ENCODE results near the gene MINDY4B. TPM values are rescaled to one million over a fixed set of nuclear protein-coding genes. Genes with fewer than 3 reads are reported as not detected.

Gene MINDY4B
- total and polyA plus RNA-seq, 2 of the 13 experiments (the other 11 are each of a cell fraction or from before 2014, with no cell fraction given) = not detected

DNA sequence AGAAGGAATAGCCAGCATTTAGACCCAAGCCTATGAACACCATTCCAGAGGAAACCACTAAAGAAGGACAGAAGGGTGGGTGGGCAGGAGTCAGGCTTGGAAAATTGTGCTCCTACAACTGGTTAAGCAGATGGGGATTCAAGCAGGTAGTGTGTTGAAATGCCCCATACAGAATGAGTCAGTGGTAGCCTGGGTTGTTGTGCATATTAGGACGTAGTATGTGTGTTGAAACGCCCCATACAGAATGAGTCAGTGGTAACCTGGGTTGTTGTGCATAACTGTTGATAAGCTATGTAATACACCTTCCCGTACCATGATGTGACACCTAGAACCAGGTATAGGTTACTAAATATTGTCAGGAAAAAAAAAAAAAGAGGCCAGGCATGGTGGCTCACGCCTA lies 34.0 kb downstream of the MINDY4B start (continued):
- TF ChIP-seq, protein P1, sequence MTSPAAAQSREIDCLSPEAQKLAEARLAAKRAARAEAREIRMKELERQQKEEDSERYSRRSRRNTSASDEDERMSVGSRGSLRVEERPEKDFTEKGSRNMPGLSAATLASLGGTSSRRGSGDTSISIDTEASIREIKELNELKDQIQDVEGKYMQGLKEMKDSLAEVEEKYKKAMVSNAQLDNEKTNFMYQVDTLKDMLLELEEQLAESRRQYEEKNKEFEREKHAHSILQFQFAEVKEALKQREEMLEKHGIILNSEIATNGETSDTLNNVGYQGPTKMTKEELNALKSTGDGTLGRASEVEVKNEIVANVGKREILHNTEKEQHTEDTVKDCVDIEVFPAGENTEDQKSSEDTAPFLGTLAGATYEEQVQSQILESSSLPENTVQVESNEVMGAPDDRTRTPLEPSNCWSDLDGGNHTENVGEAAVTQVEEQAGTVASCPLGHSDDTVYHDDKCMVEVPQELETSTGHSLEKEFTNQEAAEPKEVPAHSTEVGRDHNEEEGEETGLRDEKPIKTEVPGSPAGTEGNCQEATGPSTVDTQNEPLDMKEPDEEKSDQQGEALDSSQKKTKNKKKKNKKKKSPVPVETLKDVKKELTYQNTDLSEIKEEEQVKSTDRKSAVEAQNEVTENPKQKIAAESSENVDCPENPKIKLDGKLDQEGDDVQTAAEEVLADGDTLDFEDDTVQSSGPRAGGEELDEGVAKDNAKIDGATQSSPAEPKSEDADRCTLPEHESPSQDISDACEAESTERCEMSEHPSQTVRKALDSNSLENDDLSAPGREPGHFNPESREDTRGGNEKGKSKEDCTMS (CRISPR knock-in tag; conservative IDR thresholded peaks at IDR 0.05) = no peak

DNA sequence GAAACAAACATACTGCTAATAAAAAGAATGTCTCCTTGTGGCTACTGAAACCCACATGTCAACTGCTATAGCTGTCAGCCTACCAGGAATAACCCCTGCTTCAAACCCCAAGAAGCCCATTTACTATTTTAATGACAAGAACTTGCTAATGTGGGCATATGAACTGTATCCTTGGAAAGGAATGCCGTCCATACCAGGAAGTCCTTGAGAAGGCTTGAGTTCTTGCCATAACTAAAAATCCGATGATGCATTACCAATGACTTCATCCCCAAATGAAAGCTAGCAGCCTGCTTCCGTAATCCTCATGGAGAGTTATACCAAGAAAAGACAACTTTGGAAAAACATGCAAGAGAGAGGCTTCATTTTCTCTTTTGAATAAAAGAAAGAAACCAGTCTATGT lies 34.8 kb downstream of the MINDY4B start:
- Histone ChIP-seq H3K36me3 (replicated peaks in 1 of 2; ENCODE audit: control insufficient read depth in 1 of 2, insufficient read depth in 2 of 2, low read length in 2 of 2) (no peaks in the 10 kb centered on the region), H3K27me3 (ENCODE audit: control insufficient read depth in 1 of 2, insufficient read depth in 2 of 2, low read length in 2 of 2) (peaks cover 0 to 13% of the 10 kb centered on the region in 2 experiments; a peak in 2 of 5 replicates), H3K79me2 (ENCODE audit: insufficient read depth, low read length) (no peaks in the 10 kb centered on the region), H3K27ac (ENCODE audit: extremely low read length, insufficient read depth, low read length) (no peak overlapping the region), H3K4me3 (replicated peaks in 1 of 3; ENCODE audit: insufficient read depth in 1 of 3, low read depth in 2 of 3, low read length in 3 of 3) (no peak overlapping the region), H4K20me1 (ENCODE audit: insufficient read depth, low read length) (no peaks in the 10 kb centered on the region), H3K9me3 (ENCODE audit: low read length) (no peaks in the 10 kb centered on the region), H2AFZ (ENCODE audit: low read length) (no peak overlapping the region), H3K4me2 (ENCODE audit: low read depth, low read length) (no peak overlapping the region), H3K4me1 (ENCODE audit: insufficient read depth, low read length) (no peaks in the 10 kb centered on the region), H3K9ac (ENCODE audit: insufficient read depth, low read depth, low read length) (no peak overlapping the region)
- no peak for DNase-seq (ENCODE audit: low spot score)
- BruUV-seq (replicated peaks) = no TSS peak
- in situ Hi-C loops (cut with HindIII; ENCODE audit: extremely low pct_ligation_motif_present, low pct_unique_long_range_greater_than_20kb) (no loop called here), intact Hi-C loops (cut with micrococcal nuclease; ENCODE audit: unreplicated experiment) (no loop called here)
- CTCF ChIA-PET (ENCODE audit: low intra/inter-chr PET ratio, low total read pairs) = no interaction called here
- WGBS (ENCODE audit: low lambda C conversion rate) = 57% methylated on average over 3 of the region's 3 CpGs
- POLR2A ChIA-PET = no interaction called here
- no peak for FAIRE-seq
- no peak for ATAC-seq
- TF ChIP-seq, protein P2, sequence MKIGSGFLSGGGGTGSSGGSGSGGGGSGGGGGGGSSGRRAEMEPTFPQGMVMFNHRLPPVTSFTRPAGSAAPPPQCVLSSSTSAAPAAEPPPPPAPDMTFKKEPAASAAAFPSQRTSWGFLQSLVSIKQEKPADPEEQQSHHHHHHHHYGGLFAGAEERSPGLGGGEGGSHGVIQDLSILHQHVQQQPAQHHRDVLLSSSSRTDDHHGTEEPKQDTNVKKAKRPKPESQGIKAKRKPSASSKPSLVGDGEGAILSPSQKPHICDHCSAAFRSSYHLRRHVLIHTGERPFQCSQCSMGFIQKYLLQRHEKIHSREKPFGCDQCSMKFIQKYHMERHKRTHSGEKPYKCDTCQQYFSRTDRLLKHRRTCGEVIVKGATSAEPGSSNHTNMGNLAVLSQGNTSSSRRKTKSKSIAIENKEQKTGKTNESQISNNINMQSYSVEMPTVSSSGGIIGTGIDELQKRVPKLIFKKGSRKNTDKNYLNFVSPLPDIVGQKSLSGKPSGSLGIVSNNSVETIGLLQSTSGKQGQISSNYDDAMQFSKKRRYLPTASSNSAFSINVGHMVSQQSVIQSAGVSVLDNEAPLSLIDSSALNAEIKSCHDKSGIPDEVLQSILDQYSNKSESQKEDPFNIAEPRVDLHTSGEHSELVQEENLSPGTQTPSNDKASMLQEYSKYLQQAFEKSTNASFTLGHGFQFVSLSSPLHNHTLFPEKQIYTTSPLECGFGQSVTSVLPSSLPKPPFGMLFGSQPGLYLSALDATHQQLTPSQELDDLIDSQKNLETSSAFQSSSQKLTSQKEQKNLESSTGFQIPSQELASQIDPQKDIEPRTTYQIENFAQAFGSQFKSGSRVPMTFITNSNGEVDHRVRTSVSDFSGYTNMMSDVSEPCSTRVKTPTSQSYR (CRISPR knock-in tag; IDR thresholded peaks at IDR 0.05; ENCODE audit: borderline replicate concordance) = no peak
- TF ChIP-seq RFX3 (CRISPR knock-in tag; IDR thresholded peaks at IDR 0.05) (no peak), KLF15 (CRISPR knock-in tag; IDR thresholded peaks at IDR 0.05; ENCODE audit: borderline replicate concordance) (no peak), KAT8 (CRISPR knock-in tag; IDR thresholded peaks at IDR 0.05) (no peak), MAFG (CRISPR knock-in tag; IDR thresholded peaks at IDR 0.05) (no peak), KAT7 (CRISPR knock-in tag; IDR thresholded peaks at IDR 0.05; ENCODE audit: borderline replicate concordance) (no peak), ZNF572 (CRISPR knock-in tag; IDR thresholded peaks at IDR 0.05) (no peak), ZNF777 (CRISPR knock-in tag; IDR thresholded peaks at IDR 0.05) (no peak)
- TF ChIP-seq, protein P3, sequence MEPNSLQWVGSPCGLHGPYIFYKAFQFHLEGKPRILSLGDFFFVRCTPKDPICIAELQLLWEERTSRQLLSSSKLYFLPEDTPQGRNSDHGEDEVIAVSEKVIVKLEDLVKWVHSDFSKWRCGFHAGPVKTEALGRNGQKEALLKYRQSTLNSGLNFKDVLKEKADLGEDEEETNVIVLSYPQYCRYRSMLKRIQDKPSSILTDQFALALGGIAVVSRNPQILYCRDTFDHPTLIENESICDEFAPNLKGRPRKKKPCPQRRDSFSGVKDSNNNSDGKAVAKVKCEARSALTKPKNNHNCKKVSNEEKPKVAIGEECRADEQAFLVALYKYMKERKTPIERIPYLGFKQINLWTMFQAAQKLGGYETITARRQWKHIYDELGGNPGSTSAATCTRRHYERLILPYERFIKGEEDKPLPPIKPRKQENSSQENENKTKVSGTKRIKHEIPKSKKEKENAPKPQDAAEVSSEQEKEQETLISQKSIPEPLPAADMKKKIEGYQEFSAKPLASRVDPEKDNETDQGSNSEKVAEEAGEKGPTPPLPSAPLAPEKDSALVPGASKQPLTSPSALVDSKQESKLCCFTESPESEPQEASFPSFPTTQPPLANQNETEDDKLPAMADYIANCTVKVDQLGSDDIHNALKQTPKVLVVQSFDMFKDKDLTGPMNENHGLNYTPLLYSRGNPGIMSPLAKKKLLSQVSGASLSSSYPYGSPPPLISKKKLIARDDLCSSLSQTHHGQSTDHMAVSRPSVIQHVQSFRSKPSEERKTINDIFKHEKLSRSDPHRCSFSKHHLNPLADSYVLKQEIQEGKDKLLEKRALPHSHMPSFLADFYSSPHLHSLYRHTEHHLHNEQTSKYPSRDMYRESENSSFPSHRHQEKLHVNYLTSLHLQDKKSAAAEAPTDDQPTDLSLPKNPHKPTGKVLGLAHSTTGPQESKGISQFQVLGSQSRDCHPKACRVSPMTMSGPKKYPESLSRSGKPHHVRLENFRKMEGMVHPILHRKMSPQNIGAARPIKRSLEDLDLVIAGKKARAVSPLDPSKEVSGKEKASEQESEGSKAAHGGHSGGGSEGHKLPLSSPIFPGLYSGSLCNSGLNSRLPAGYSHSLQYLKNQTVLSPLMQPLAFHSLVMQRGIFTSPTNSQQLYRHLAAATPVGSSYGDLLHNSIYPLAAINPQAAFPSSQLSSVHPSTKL (CRISPR knock-in tag; IDR thresholded peaks at IDR 0.05) = no peak
- TF ChIP-seq, protein P4, sequence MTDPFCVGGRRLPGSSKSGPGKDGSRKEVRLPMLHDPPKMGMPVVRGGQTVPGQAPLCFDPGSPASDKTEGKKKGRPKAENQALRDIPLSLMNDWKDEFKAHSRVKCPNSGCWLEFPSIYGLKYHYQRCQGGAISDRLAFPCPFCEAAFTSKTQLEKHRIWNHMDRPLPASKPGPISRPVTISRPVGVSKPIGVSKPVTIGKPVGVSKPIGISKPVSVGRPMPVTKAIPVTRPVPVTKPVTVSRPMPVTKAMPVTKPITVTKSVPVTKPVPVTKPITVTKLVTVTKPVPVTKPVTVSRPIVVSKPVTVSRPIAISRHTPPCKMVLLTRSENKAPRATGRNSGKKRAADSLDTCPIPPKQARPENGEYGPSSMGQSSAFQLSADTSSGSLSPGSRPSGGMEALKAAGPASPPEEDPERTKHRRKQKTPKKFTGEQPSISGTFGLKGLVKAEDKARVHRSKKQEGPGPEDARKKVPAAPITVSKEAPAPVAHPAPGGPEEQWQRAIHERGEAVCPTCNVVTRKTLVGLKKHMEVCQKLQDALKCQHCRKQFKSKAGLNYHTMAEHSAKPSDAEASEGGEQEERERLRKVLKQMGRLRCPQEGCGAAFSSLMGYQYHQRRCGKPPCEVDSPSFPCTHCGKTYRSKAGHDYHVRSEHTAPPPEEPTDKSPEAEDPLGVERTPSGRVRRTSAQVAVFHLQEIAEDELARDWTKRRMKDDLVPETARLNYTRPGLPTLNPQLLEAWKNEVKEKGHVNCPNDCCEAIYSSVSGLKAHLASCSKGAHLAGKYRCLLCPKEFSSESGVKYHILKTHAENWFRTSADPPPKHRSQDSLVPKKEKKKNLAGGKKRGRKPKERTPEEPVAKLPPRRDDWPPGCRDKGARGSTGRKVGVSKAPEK (CRISPR knock-in tag; IDR thresholded peaks at IDR 0.05; ENCODE audit: borderline replicate concordance) = no peak
